ENCODE results near the gene SPTAN1.

SPTAN1 gene

DNA sequence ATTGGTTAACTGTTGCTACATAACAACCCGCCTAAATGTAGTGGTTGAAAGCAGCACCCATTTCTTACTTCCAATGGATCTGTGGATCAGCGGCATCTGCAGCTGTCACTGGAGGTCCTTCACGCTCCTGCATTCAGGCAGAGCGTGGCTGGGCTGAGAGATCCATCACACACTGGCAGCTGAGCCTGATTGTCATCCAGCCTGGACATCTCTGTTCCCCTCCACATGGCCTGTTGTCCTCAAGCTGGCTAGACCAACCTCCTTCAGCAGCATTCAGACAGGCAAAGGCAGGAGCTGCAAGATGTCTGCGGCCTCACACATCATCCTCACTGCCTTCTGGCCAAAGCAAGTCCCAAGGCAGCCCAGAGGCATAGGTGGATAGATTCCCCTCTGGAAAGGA is 67.4 kb downstream of the SPTAN1 start:
- Histone ChIP-seq H3K9me3 (ENCODE audit: control insufficient read depth, low read length) (no peaks in the 10 kb centered on the region), H3K27me3 (ENCODE audit: control insufficient read depth, insufficient read depth, low read length, poor library complexity, severe bottlenecking) (no peaks in the 10 kb centered on the region), H3K36me3 (ENCODE audit: control insufficient read depth, insufficient read depth, low read length) (peaks cover 69% of the 10 kb centered on the region), H3K27ac (ENCODE audit: insufficient read depth, low read depth, low read length, poor library complexity, severe bottlenecking) (no peak overlapping the region), H3K4me3 (ENCODE audit: insufficient read depth, low read depth, low read length) (no peak overlapping the region), H3K4me1 (ENCODE audit: control insufficient read depth, insufficient read depth, low read length) (no peaks in the 10 kb centered on the region)
- WGBS, 2 experiments, result 96 to 98% methylated on average over 5 of the region's 5 CpGs

DNA sequence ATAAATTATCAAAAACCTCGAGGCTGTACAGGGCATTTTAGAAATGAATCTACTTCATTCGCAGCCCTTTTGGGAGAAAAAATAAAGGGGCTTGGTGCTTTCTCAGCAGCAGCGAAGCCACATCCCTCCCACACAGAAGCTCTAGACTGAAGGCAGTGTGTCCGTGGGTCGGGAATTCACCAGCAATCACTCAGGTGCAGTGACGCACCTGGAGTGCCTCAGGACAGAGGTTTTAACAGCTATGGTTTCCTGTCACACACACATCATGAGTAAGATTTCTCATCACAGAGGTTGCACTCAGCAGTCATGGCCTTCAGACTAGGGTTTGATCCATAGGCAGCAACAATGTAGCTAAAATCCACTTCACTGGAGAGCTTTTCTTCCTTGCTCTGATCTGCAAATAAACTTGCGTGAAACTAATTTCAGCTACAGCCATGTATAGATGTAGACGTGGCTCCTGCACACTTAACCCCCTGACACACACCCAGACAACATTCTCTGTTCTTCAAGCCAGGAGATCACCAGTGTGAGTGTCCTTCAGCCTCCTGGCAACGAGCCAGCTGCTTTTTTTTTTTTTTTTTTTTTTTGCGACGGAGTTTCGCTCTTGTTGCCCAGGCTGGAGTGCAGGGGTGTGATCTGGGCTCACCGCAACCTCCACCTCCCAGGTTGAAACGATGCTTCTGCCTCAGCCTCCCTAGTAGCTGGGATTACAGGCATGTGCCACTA is 69.5 kb downstream of the SPTAN1 start:
- Histone ChIP-seq H3K4me3 (ENCODE audit: insufficient read depth, low read depth, low read length) (no peak overlapping the region), H3K9me3 (ENCODE audit: control insufficient read depth, low read length) (no peaks in the 10 kb centered on the region), H3K27me3 (ENCODE audit: control insufficient read depth, insufficient read depth, low read length, poor library complexity, severe bottlenecking) (no peaks in the 10 kb centered on the region), H3K27ac (ENCODE audit: insufficient read depth, low read depth, low read length, poor library complexity, severe bottlenecking) (no peak overlapping the region), H3K36me3 (ENCODE audit: control insufficient read depth, insufficient read depth, low read length) (peaks cover 74% of the 10 kb centered on the region), H3K4me1 (ENCODE audit: control insufficient read depth, insufficient read depth, low read length) (no peaks in the 10 kb centered on the region)
- 91 to 95% methylated on average over 14 of the region's 14 CpGs for WGBS, 2 experiments

- H3K4me3 ChIP-seq (ENCODE audit: insufficient read depth, low read depth, low read length), result no peak overlapping the region
- no peak overlapping the region for H3K27ac ChIP-seq (ENCODE audit: insufficient read depth, low read depth, low read length, poor library complexity, severe bottlenecking)
- 95 to 96% methylated on average over 10 of the region's 10 CpGs for WGBS, 2 experiments
- H3K36me3 ChIP-seq (ENCODE audit: control insufficient read depth, insufficient read depth, low read length), result peaks cover 72% of the 10 kb centered on the region
- no peaks in the 10 kb centered on the region for H3K9me3 ChIP-seq (ENCODE audit: control insufficient read depth, low read length)
- peaks cover 11% of the 10 kb centered on the region for H3K4me1 ChIP-seq (ENCODE audit: control insufficient read depth, insufficient read depth, low read length)
- no peaks in the 10 kb centered on the region for H3K27me3 ChIP-seq (ENCODE audit: control insufficient read depth, insufficient read depth, low read length, poor library complexity, severe bottlenecking)
Measured at GRCh38 chr9:128624566-128624965, 72.2 kb downstream of the SPTAN1 start.

DNA sequence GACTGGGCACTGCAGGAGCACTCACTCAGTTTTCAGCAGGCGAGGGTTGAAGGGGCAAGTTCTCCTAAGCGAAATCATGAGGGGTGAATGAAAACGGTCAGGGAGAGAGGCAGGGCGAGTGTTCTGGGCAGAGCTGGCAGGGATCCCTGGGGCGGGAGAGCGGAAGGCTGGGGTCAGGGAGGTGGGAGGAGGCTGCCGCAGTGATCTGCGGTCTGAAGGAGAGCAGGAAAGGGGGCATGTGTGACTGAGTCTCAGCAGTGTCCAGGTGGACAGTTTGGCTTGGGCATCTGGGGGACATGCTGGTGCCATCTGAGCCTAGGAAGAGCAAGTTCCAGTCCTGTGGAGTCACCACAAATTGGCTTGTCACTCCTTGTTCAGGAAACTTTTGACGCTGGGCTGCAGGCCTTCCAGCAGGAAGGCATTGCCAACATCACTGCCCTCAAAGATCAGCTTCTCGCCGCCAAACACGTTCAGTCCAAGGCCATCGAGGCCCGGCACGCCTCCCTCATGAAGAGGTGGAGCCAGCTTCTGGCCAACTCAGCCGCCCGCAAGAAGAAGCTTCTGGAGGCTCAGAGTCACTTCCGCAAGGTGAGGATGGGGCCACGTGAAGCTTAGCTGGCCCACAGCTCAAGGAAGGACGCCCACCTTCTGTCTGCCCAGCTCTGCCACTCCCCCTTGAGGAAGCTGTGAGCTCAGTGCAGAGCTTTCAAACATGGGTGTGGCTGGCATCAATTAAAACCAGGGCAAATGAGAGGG is 73.2 kb downstream of the SPTAN1 start:
- H3K9me3 ChIP-seq (ENCODE audit: control insufficient read depth, low read length), result no peaks in the 10 kb centered on the region
- H3K4me3 ChIP-seq (ENCODE audit: insufficient read depth, low read depth, low read length), result no peak overlapping the region
- peaks cover 11% of the 10 kb centered on the region for H3K4me1 ChIP-seq (ENCODE audit: control insufficient read depth, insufficient read depth, low read length)
- 92 to 95% methylated on average over 20 of the region's 20 CpGs for WGBS, 2 experiments
- H3K27me3 ChIP-seq (ENCODE audit: control insufficient read depth, insufficient read depth, low read length, poor library complexity, severe bottlenecking), result no peaks in the 10 kb centered on the region
- no peak overlapping the region for H3K27ac ChIP-seq (ENCODE audit: insufficient read depth, low read depth, low read length, poor library complexity, severe bottlenecking)
- peaks cover 73% of the 10 kb centered on the region for H3K36me3 ChIP-seq (ENCODE audit: control insufficient read depth, insufficient read depth, low read length)

GRCh38 chr9:128626181-128626580 is 73.8 kb downstream of the SPTAN1 start:
- Histone ChIP-seq H3K27me3 (ENCODE audit: control insufficient read depth, insufficient read depth, low read length, poor library complexity, severe bottlenecking) (no peaks in the 10 kb centered on the region), H3K9me3 (ENCODE audit: control insufficient read depth, low read length) (no peaks in the 10 kb centered on the region), H3K4me3 (ENCODE audit: insufficient read depth, low read depth, low read length) (no peak overlapping the region), H3K27ac (ENCODE audit: insufficient read depth, low read depth, low read length, poor library complexity, severe bottlenecking) (no peak overlapping the region), H3K36me3 (ENCODE audit: control insufficient read depth, insufficient read depth, low read length) (peaks cover 73% of the 10 kb centered on the region), H3K4me1 (ENCODE audit: control insufficient read depth, insufficient read depth, low read length) (peaks cover 11% of the 10 kb centered on the region)
- WGBS, 2 experiments, result 89% methylated on average over 16 of the region's 16 CpGs

DNA sequence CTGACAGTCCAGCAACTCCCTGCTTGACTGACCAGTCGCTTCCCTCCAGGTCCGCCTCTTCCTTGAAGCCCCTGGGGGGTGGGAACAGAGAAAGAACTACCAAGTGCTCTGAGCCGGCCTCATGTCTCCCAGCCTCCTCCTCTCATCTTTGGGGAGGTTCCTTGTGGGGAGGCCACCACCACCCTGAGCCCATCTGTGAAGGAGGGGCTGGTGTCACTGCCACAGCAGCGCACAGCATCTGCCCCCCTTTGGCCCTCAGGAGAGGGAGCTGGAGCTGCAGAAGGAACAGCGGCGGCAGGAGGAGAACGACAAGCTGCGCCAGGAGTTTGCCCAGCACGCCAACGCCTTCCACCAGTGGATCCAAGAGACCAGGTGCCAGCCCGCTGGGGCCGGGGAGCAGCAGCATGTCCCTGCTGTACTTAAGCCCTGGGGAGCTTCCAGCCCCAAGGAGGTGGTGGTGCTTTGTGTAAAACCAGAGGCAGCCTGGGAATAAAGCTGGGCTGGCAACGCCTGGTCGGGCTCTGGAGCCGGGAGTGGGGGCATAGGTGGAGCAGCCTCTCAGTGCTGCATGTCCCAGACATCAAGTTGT is 74.8 kb downstream of the SPTAN1 start:
- Histone ChIP-seq H3K27ac (ENCODE audit: insufficient read depth, low read depth, low read length, poor library complexity, severe bottlenecking) (no peak overlapping the region), H3K36me3 (ENCODE audit: control insufficient read depth, insufficient read depth, low read length) (peaks cover 74% of the 10 kb centered on the region), H3K4me1 (ENCODE audit: control insufficient read depth, insufficient read depth, low read length) (peaks cover 11% of the 10 kb centered on the region), H3K4me3 (ENCODE audit: insufficient read depth, low read depth, low read length) (no peak overlapping the region), H3K9me3 (ENCODE audit: control insufficient read depth, low read length) (no peaks in the 10 kb centered on the region), H3K27me3 (ENCODE audit: control insufficient read depth, insufficient read depth, low read length, poor library complexity, severe bottlenecking) (no peaks in the 10 kb centered on the region)
- WGBS, 2 experiments, result 95 to 96% methylated on average over 15 of the region's 15 CpGs

GRCh38 chr9:128627906-128628305 is 75.5 kb downstream of the SPTAN1 start:
- Histone ChIP-seq H3K36me3 (ENCODE audit: control insufficient read depth, insufficient read depth, low read length) (peaks cover 79% of the 10 kb centered on the region), H3K27ac (ENCODE audit: insufficient read depth, low read depth, low read length, poor library complexity, severe bottlenecking) (peak overlapping the region; percentile 36), H3K4me3 (ENCODE audit: insufficient read depth, low read depth, low read length) (no peak overlapping the region), H3K4me1 (ENCODE audit: control insufficient read depth, insufficient read depth, low read length) (peaks cover 11% of the 10 kb centered on the region), H3K9me3 (ENCODE audit: control insufficient read depth, low read length) (no peaks in the 10 kb centered on the region), H3K27me3 (ENCODE audit: control insufficient read depth, insufficient read depth, low read length, poor library complexity, severe bottlenecking) (no peaks in the 10 kb centered on the region)
- 94 to 96% methylated on average over 13 of the region's 13 CpGs for WGBS, 2 experiments

- 81 to 82% methylated on average over 17 of the region's 17 CpGs for WGBS, 2 experiments
- Histone ChIP-seq H3K4me3 (ENCODE audit: insufficient read depth, low read depth, low read length) (no peak overlapping the region), H3K4me1 (ENCODE audit: control insufficient read depth, insufficient read depth, low read length) (peaks cover 11% of the 10 kb centered on the region), H3K27me3 (ENCODE audit: control insufficient read depth, insufficient read depth, low read length, poor library complexity, severe bottlenecking) (no peaks in the 10 kb centered on the region), H3K27ac (ENCODE audit: insufficient read depth, low read depth, low read length, poor library complexity, severe bottlenecking) (peak overlapping the region; percentile 50), H3K36me3 (ENCODE audit: control insufficient read depth, insufficient read depth, low read length) (peaks cover 85% of the 10 kb centered on the region), H3K9me3 (ENCODE audit: control insufficient read depth, low read length) (no peaks in the 10 kb centered on the region)
Measured at GRCh38 chr9:128628471-128629048, 76.2 kb downstream of the SPTAN1 start.

- 94 to 96% methylated on average over 8 to 10 of the region's 10 CpGs for WGBS, 2 experiments
- peak overlapping the region; percentile 6 for H3K27ac ChIP-seq (ENCODE audit: insufficient read depth, low read depth, low read length, poor library complexity, severe bottlenecking)
- H3K4me3 ChIP-seq (ENCODE audit: insufficient read depth, low read depth, low read length), result no peak overlapping the region
- peaks cover 11% of the 10 kb centered on the region for H3K4me1 ChIP-seq (ENCODE audit: control insufficient read depth, insufficient read depth, low read length)
- H3K27me3 ChIP-seq (ENCODE audit: control insufficient read depth, insufficient read depth, low read length, poor library complexity, severe bottlenecking), result no peaks in the 10 kb centered on the region
- peaks cover 87% of the 10 kb centered on the region for H3K36me3 ChIP-seq (ENCODE audit: control insufficient read depth, insufficient read depth, low read length)
- no peaks in the 10 kb centered on the region for H3K9me3 ChIP-seq (ENCODE audit: control insufficient read depth, low read length)
Measured at GRCh38 chr9:128629136-128629535, 76.7 kb downstream of the SPTAN1 start.

Data from ectodermal cell (in vitro differentiated cells).